DMS53 (cell line): ENCODE data around the gene CLSTN2.

Experiments
- DNase-seq: peaks from one replicate; lab custom pipeline; 2025; lab: John Stamatoyannopoulos, UW

CLSTN2 gene

GRCh38 chr3:140188285-140188684, 253.3 kb downstream of the CLSTN2 start:
- DNase-seq: no peak

GRCh38 chr3:140189267-140189666, 254.3 kb downstream of the CLSTN2 start:
- no peak for DNase-seq

- no peak for DNase-seq
Observed at GRCh38 chr3:140189976-140190375, 255.0 kb downstream of the CLSTN2 start.

- no peak for DNase-seq
Observed at GRCh38 chr3:140196970-140197369, 262.0 kb downstream of the CLSTN2 start.

- DNase-seq: no peak
Observed at GRCh38 chr3:140198242-140198641, 263.3 kb downstream of the CLSTN2 start.

- DNase-seq: no peak
Observed at GRCh38 chr3:140199008-140199407, 264.0 kb downstream of the CLSTN2 start.

GRCh38 chr3:140199743-140200142, 264.8 kb downstream of the CLSTN2 start:
- DNase-seq: no peak

- peak; percentile 1 for DNase-seq
Observed at GRCh38 chr3:140203510-140203909, 268.5 kb downstream of the CLSTN2 start.

- no peak for DNase-seq
Observed at GRCh38 chr3:140204271-140204984, 269.4 kb downstream of the CLSTN2 start.

- no peak for DNase-seq
Observed at GRCh38 chr3:140205598-140205997, 270.6 kb downstream of the CLSTN2 start.

GRCh38 chr3:140206196-140207040, 271.4 kb downstream of the CLSTN2 start:
- peak; percentile 32 for DNase-seq

GRCh38 chr3:140207541-140207940, 272.6 kb downstream of the CLSTN2 start:
- peak; percentile 62 for DNase-seq

- DNase-seq: peak; percentile 46
Observed at GRCh38 chr3:140216249-140216648, 281.3 kb downstream of the CLSTN2 start.

GRCh38 chr3:140219291-140219690, 284.3 kb downstream of the CLSTN2 start:
- no peak for DNase-seq

- peak; percentile 20 for DNase-seq
Observed at GRCh38 chr3:140219923-140220452, 285.0 kb downstream of the CLSTN2 start.

GRCh38 chr3:140223197-140223596, 288.2 kb downstream of the CLSTN2 start:
- no peak for DNase-seq

GRCh38 chr3:140223631-140224030, 288.6 kb downstream of the CLSTN2 start:
- DNase-seq: peak; percentile 60

GRCh38 chr3:140224307-140224706, 289.3 kb downstream of the CLSTN2 start:
- no peak for DNase-seq

- DNase-seq: no peak
Observed at GRCh38 chr3:140225996-140226395, 291.0 kb downstream of the CLSTN2 start.

- no peak for DNase-seq
Observed at GRCh38 chr3:140233702-140234101, 298.7 kb downstream of the CLSTN2 start.

- DNase-seq: no peak
Observed at GRCh38 chr3:140234256-140234655, 299.3 kb downstream of the CLSTN2 start.

GRCh38 chr3:140236836-140237501, 302.0 kb downstream of the CLSTN2 start:
- DNase-seq: no peak
